DOHH2 (cell line): ENCODE results near the gene SLC17A6.

Experiments
- EZH2phosphoT487 ChIP-seq: fragments of 200-600 bp; sonication (generic); IDR thresholded peaks from 2 replicates; pipeline ENCODE4 v1.6.1; 2017; ENCODE audit warnings: borderline replicate concordance, mild to moderate bottlenecking, antibody characterized with exemption, low read length, moderate library complexity, mixed read lengths
- TF ChIP-seq, protein P1 (sequence below): fragments of 200-600 bp; sonication (generic); IDR thresholded peaks from one replicate; pipeline ENCODE4 v1.5.1; 2014; ENCODE audit warnings: antibody characterized with exemption, mild to moderate bottlenecking, low read depth, low read length; ENCODE audit not compliant: poor library complexity, severe bottlenecking

DNA sequence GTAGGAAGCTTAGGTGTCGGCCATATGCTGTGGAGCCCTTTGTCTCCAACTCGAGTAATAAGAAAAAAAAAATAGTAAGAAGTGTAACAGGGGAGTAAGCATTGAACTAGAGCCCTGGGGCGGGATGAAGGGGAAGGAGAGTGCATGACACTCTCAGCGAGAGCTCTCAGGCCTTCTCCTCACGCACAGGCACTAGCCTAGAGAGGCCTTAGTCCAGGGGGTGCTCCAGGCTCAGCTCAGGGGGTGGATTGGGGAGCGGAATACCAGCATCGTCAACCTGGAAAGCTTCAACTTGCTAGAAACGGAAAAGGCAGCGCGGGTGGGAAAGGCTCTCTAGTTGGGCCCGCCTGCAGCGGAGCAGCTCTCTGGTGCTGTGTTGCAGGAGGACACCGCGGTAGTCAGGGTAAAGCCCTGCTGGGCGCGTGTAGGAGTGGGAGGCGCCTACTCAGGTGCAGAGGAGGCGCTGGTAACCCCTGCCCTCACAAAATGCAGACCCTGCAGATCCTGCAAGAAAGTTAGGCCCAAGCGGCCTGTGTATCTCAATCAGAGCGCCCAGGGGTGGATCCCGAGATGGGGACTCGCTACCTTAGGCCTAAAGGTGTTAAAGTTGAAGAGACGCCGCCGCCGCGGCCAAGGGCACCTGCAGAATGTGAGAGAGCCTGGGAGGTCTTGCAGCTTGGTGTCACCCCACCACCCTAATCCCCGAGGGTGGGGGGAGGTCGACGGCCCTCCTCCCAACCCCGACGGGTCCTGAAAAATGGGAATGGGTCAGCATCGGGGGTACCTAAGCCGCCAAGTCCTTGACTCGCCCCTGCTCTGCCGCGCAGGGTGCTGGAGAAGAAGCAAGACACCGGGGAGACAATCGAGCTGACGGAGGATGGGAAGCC, 2.8 kb downstream of the SLC17A6 start:
- TF ChIP-seq, protein P1, sequence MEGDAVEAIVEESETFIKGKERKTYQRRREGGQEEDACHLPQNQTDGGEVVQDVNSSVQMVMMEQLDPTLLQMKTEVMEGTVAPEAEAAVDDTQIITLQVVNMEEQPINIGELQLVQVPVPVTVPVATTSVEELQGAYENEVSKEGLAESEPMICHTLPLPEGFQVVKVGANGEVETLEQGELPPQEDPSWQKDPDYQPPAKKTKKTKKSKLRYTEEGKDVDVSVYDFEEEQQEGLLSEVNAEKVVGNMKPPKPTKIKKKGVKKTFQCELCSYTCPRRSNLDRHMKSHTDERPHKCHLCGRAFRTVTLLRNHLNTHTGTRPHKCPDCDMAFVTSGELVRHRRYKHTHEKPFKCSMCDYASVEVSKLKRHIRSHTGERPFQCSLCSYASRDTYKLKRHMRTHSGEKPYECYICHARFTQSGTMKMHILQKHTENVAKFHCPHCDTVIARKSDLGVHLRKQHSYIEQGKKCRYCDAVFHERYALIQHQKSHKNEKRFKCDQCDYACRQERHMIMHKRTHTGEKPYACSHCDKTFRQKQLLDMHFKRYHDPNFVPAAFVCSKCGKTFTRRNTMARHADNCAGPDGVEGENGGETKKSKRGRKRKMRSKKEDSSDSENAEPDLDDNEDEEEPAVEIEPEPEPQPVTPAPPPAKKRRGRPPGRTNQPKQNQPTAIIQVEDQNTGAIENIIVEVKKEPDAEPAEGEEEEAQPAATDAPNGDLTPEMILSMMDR, result no peak
- no peak for TF ChIP-seq EZH2phosphoT487
